Choroid plexus epithelial cell (primary cell): ENCODE data around the gene AFG1L.

ENCODE experiments used
- DNase-seq: peaks from one replicate; pipeline ENCODE4 v3.0.0-alpha.2; 2010; ENCODE audit warnings: low read depth
- H3K4me3 ChIP-seq: 2 replicates; pipeline ENCODE4 v1.5.1; 2011; ENCODE audit warnings: low read depth, mild to moderate bottlenecking, control low read depth, low read length, moderate library complexity
- CTCF ChIP-seq: conservative IDR thresholded peaks from 2 replicates; pipeline ENCODE4 v1.5.1; 2011; ENCODE audit warnings: low read depth, mild to moderate bottlenecking, control low read depth, inconsistent platforms, low read length, moderate library complexity

Gene AFG1L

GRCh38 chr6:108425428-108425827 is 130.6 kb downstream of the AFG1L start:
- H3K4me3 ChIP-seq: no peak overlapping the region
- no peak for DNase-seq
- no peak for TF ChIP-seq CTCF

- no peak for DNase-seq
- no peak overlapping the region for H3K4me3 ChIP-seq
- no peak for TF ChIP-seq CTCF
Measured at GRCh38 chr6:108432143-108432542, 137.3 kb downstream of the AFG1L start.

GRCh38 chr6:108432792-108433191 is 137.9 kb downstream of the AFG1L start:
- H3K4me3 ChIP-seq: no peak overlapping the region
- no peak for DNase-seq

DNA sequence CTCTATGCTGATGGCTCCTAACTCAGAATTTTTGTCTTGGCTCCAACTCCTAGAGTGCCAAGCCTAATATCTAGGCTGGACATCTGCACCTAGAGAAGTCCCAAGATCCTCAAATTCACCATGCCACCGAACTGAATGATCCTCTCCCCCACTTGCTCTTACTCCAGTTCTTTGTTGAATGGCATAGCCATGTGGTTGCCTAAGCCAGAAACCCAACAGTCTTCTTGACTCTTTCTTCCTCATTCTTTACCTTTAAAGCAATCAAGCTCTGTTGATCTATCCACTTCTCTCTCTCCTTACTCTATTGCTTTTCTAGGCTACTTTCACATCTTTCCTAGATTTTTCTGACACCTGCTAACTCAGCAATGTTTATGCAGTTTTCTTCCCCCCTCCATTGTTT is 139.4 kb downstream of the AFG1L start:
- no peak for TF ChIP-seq CTCF
- DNase-seq: no peak
- no peak overlapping the region for H3K4me3 ChIP-seq

More at GRCh38 chr6:108432792-108433191, 137.9 kb downstream of the AFG1L start:
- TF ChIP-seq CTCF: no peak

- TF ChIP-seq CTCF: no peak
Measured at GRCh38 chr6:108435391-108435790, 140.5 kb downstream of the AFG1L start.

GRCh38 chr6:108436771-108437170 is 141.9 kb downstream of the AFG1L start:
- no peak for TF ChIP-seq CTCF
- DNase-seq: no peak
- H3K4me3 ChIP-seq: no peak overlapping the region

More at GRCh38 chr6:108435391-108435790, 140.5 kb downstream of the AFG1L start:
- H3K4me3 ChIP-seq: no peak overlapping the region
- no peak for DNase-seq

DNA sequence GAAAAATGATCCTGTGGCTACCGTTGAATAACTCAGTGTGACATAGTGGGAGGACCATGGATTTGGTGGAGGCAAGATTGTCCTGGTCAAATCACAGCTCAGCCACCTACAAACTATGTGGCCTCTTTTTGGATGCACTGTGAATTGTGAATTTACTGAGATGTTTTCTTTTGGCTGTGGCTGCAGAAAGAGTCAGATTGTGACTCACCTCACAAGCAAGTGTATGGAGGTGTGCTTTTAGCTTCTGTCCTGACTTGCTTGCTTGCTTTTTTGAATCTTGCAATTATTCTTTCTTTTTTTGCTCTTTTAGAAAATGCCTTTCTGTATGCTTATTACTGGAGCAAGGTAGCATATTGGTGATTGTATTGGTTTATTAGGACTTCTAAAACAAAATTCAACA is 143.0 kb downstream of the AFG1L start:
- DNase-seq: no peak
- no peak overlapping the region for H3K4me3 ChIP-seq
- TF ChIP-seq CTCF: no peak
